ENCODE data around the gene MON2.
"Not testable (repeated sequence)": the region's sequence is repeated elsewhere in the genome, so short reads cannot be mapped to it uniquely, and the experiment has no call there.

The MON2 gene

GRCh38 chr12:62468935-62469334 lies 2.3 kb downstream of the MON2 start:
- FAIRE-seq (no peak), DNase-seq (ENCODE audit: insufficient read length, low spot score) (no peak)

- no peak for FAIRE-seq
- no peak for DNase-seq (ENCODE audit: insufficient read length, low spot score)
Measured at GRCh38 chr12:62469704-62470103, 3.1 kb downstream of the MON2 start.

GRCh38 chr12:62471734-62472133 lies 5.1 kb downstream of the MON2 start:
- DNase-seq (ENCODE audit: insufficient read length, low spot score) = no peak
- no peak for FAIRE-seq

- DNase-seq (ENCODE audit: insufficient read length, low spot score) (no peak), FAIRE-seq (no peak)
Measured at GRCh38 chr12:62472472-62472871, 5.8 kb downstream of the MON2 start.

- FAIRE-seq = no peak
- DNase-seq (ENCODE audit: insufficient read length, low spot score) = no peak
Measured at GRCh38 chr12:62481843-62482540, 15.4 kb downstream of the MON2 start.

GRCh38 chr12:62482769-62483168 lies 16.1 kb downstream of the MON2 start:
- FAIRE-seq = no peak
- no peak for DNase-seq (ENCODE audit: insufficient read length, low spot score)

- FAIRE-seq (no peak), DNase-seq (ENCODE audit: insufficient read length, low spot score) (no peak)
Measured at GRCh38 chr12:62484233-62484632, 17.6 kb downstream of the MON2 start.

- FAIRE-seq = no peak
Measured at GRCh38 chr12:62505786-62506185, 39.2 kb downstream of the MON2 start.

GRCh38 chr12:62512901-62513300 lies 46.3 kb downstream of the MON2 start:
- DNase-seq (ENCODE audit: insufficient read length, low spot score) (no peak), FAIRE-seq (no peak)

More at GRCh38 chr12:62505786-62506185, 39.2 kb downstream of the MON2 start:
- DNase-seq (ENCODE audit: insufficient read length, low spot score) = no peak

GRCh38 chr12:62514080-62514479 lies 47.5 kb downstream of the MON2 start:
- not testable (repeated sequence) for FAIRE-seq; DNase-seq (ENCODE audit: insufficient read length, low spot score)

GRCh38 chr12:62516927-62517326 lies 50.3 kb downstream of the MON2 start:
- no peak for DNase-seq (ENCODE audit: insufficient read length, low spot score)

GRCh38 chr12:62517887-62518286 lies 51.3 kb downstream of the MON2 start:
- FAIRE-seq (no peak), DNase-seq (ENCODE audit: insufficient read length, low spot score) (no peak)

More at GRCh38 chr12:62516927-62517326, 50.3 kb downstream of the MON2 start:
- no peak for FAIRE-seq

- FAIRE-seq (no peak), DNase-seq (ENCODE audit: insufficient read length, low spot score) (no peak)
Measured at GRCh38 chr12:62519043-62519442, 52.4 kb downstream of the MON2 start.

- DNase-seq (ENCODE audit: insufficient read length, low spot score) (no peak), FAIRE-seq (no peak)
Measured at GRCh38 chr12:62520361-62520760, 53.7 kb downstream of the MON2 start.

- FAIRE-seq (no peak), DNase-seq (ENCODE audit: insufficient read length, low spot score) (no peak)
Measured at GRCh38 chr12:62522984-62523383, 56.4 kb downstream of the MON2 start.

- no peak for FAIRE-seq
- DNase-seq (ENCODE audit: insufficient read length, low spot score) = no peak
Measured at GRCh38 chr12:62523619-62524018, 57.0 kb downstream of the MON2 start.

- no peak for DNase-seq (ENCODE audit: insufficient read length, low spot score)
- FAIRE-seq = no peak
Measured at GRCh38 chr12:62525271-62525670, 58.6 kb downstream of the MON2 start.

- DNase-seq (ENCODE audit: insufficient read length, low spot score) (peak; percentile 5), FAIRE-seq (peak; percentile 48)
Measured at GRCh38 chr12:62530596-62530995, 64.0 kb downstream of the MON2 start.

GRCh38 chr12:62532333-62532732 lies 65.7 kb downstream of the MON2 start:
- no peak for FAIRE-seq
- DNase-seq (ENCODE audit: insufficient read length, low spot score) = no peak

GRCh38 chr12:62533087-62533754 lies 66.6 kb downstream of the MON2 start:
- FAIRE-seq (no peak), DNase-seq (ENCODE audit: insufficient read length, low spot score) (no peak)

GRCh38 chr12:62533755-62534107 lies 67.1 kb downstream of the MON2 start:
- FAIRE-seq = no peak
- no peak for DNase-seq (ENCODE audit: insufficient read length, low spot score)

- DNase-seq (ENCODE audit: insufficient read length, low spot score) = no peak
- FAIRE-seq = no peak
Measured at GRCh38 chr12:62536546-62536945, 69.9 kb downstream of the MON2 start.

Data from HTR-8/SVneo (cell line).